HL-60 (cell line): ENCODE results near the gene HS6ST3.

Experiments used
- TF ChIP-seq, protein P1 (sequence below): IDR thresholded peaks from 2 replicates; pipeline ENCODE4 v1.6.1; 2012; ENCODE audit warnings: low read depth; ENCODE audit not compliant: insufficient replicate concordance
- TF ChIP-seq, protein P2 (sequence below): IDR thresholded peaks from one replicate; pipeline ENCODE4 v1.5.1; 2011; ENCODE audit warnings: low read length, control low read depth, inconsistent platforms; ENCODE audit not compliant: insufficient read depth

DNA sequence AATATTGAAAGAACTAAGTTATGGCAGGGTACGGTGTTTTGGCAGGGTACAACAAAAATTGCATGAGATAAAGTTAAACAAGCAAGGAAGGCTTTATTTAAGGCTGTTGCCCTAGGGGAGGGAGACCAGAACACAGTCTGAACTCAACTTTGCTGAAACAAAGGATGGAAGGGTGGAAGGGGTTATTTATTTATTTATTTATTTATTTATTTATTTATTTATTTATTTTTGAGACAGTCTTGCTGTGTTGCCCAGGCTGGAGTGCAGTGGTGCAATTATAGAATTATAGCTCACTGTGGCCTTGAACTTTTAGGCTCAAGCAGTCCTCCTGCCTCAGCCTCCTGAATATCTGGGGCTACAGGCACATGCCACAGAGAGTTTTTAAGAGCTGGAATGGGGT, 75.9 kb downstream of the HS6ST3 start:
- TF ChIP-seq, protein P1, sequence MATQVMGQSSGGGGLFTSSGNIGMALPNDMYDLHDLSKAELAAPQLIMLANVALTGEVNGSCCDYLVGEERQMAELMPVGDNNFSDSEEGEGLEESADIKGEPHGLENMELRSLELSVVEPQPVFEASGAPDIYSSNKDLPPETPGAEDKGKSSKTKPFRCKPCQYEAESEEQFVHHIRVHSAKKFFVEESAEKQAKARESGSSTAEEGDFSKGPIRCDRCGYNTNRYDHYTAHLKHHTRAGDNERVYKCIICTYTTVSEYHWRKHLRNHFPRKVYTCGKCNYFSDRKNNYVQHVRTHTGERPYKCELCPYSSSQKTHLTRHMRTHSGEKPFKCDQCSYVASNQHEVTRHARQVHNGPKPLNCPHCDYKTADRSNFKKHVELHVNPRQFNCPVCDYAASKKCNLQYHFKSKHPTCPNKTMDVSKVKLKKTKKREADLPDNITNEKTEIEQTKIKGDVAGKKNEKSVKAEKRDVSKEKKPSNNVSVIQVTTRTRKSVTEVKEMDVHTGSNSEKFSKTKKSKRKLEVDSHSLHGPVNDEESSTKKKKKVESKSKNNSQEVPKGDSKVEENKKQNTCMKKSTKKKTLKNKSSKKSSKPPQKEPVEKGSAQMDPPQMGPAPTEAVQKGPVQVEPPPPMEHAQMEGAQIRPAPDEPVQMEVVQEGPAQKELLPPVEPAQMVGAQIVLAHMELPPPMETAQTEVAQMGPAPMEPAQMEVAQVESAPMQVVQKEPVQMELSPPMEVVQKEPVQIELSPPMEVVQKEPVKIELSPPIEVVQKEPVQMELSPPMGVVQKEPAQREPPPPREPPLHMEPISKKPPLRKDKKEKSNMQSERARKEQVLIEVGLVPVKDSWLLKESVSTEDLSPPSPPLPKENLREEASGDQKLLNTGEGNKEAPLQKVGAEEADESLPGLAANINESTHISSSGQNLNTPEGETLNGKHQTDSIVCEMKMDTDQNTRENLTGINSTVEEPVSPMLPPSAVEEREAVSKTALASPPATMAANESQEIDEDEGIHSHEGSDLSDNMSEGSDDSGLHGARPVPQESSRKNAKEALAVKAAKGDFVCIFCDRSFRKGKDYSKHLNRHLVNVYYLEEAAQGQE: no peak
- TF ChIP-seq, protein P2, sequence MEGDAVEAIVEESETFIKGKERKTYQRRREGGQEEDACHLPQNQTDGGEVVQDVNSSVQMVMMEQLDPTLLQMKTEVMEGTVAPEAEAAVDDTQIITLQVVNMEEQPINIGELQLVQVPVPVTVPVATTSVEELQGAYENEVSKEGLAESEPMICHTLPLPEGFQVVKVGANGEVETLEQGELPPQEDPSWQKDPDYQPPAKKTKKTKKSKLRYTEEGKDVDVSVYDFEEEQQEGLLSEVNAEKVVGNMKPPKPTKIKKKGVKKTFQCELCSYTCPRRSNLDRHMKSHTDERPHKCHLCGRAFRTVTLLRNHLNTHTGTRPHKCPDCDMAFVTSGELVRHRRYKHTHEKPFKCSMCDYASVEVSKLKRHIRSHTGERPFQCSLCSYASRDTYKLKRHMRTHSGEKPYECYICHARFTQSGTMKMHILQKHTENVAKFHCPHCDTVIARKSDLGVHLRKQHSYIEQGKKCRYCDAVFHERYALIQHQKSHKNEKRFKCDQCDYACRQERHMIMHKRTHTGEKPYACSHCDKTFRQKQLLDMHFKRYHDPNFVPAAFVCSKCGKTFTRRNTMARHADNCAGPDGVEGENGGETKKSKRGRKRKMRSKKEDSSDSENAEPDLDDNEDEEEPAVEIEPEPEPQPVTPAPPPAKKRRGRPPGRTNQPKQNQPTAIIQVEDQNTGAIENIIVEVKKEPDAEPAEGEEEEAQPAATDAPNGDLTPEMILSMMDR: no peak
